ENCODE data around the gene MUC5B. TPM values are rescaled to one million over a fixed set of nuclear protein-coding genes. Genes with fewer than 3 reads are reported as not detected.

The MUC5B gene
- total RNA-seq, 1 donor from 2014 or later: 0.25 TPM

- TF ChIP-seq POLR2AphosphoS5 (IDR thresholded peaks at IDR 0.05; ENCODE audit: insufficient read depth in 1 of 2, low read depth in 1 of 2): peak in 1 of 2 donors; percentile 91
- TF ChIP-seq POLR2A (IDR thresholded peaks at IDR 0.05): no peak
- Histone ChIP-seq H3K27me3 (no peaks in the 10 kb centered on the region), H3K4me3 (peak overlapping the region in 1 of 2 donors; percentile 19), H3K4me1 (peaks cover 62% of the 10 kb centered on the region), H3K27ac (peak overlapping the region; percentile 71), H3K36me3 (peaks cover 0 to 13% of the 10 kb centered on the region in 2 donors), H3K9me3 (no peaks in the 10 kb centered on the region)
- peak in 1 of 2 donors; percentile 92 for DNase-seq (ENCODE audit: extremely low spot score in 2 of 2)
- intact Hi-C loops (cut with DNase I): no loop called here
Observed at GRCh38 chr11:1298695-1299492, 76.0 kb downstream of the MUC5B start.

- H3K36me3 ChIP-seq: peaks cover 0 to 12% of the 10 kb centered on the region in 2 donors
- H3K4me1 ChIP-seq: peaks cover 69% of the 10 kb centered on the region
- no peak for TF ChIP-seq POLR2AphosphoS5 (IDR thresholded peaks at IDR 0.05; ENCODE audit: insufficient read depth in 1 of 2, low read depth in 1 of 2)
- no peak for TF ChIP-seq POLR2A (IDR thresholded peaks at IDR 0.05)
- no peak for TF ChIP-seq CTCF (IDR thresholded peaks at IDR 0.05)
- no peak overlapping the region for H3K4me3 ChIP-seq
- no peaks in the 10 kb centered on the region for H3K27me3 ChIP-seq
- intact Hi-C loops (cut with DNase I): loop anchor here (10.0 kb wide), 1 partner anchor 215 kb away; no protein-coding TSS in a partner anchor
- H3K27ac ChIP-seq: peak overlapping the region; percentile 9
- H3K9me3 ChIP-seq: no peaks in the 10 kb centered on the region
- peak in 1 of 2 donors; percentile 77 for DNase-seq (ENCODE audit: extremely low spot score in 2 of 2)
Observed at GRCh38 chr11:1299621-1300020, 76.8 kb downstream of the MUC5B start.

- no peak for DNase-seq (ENCODE audit: extremely low spot score in 2 of 2)
- Histone ChIP-seq H3K27ac (no peak overlapping the region), H3K27me3 (no peaks in the 10 kb centered on the region), H3K4me3 (no peak overlapping the region), H3K9me3 (no peaks in the 10 kb centered on the region), H3K4me1 (peaks cover 74% of the 10 kb centered on the region), H3K36me3 (peaks cover 0 to 8% of the 10 kb centered on the region in 2 donors)
- no peak for TF ChIP-seq CTCF (IDR thresholded peaks at IDR 0.05)
- TF ChIP-seq POLR2A (IDR thresholded peaks at IDR 0.05): no peak
- no peak for TF ChIP-seq POLR2AphosphoS5 (IDR thresholded peaks at IDR 0.05; ENCODE audit: insufficient read depth in 1 of 2, low read depth in 1 of 2)
- intact Hi-C loops (cut with DNase I): loop anchor here (10.0 kb wide), 1 partner anchor 215 kb away; no protein-coding TSS in a partner anchor
Observed at GRCh38 chr11:1300121-1300520, 77.3 kb downstream of the MUC5B start.

- H3K36me3 ChIP-seq: peaks cover 0 to 11% of the 10 kb centered on the region in 2 donors
- intact Hi-C loops (cut with DNase I): loop anchor here (10.0 kb wide), 1 partner anchor 214 kb away; no protein-coding TSS in a partner anchor
- no peaks in the 10 kb centered on the region for H3K9me3 ChIP-seq
- TF ChIP-seq POLR2A (IDR thresholded peaks at IDR 0.05): no peak
- no peak for TF ChIP-seq POLR2AphosphoS5 (IDR thresholded peaks at IDR 0.05; ENCODE audit: insufficient read depth in 1 of 2, low read depth in 1 of 2)
- TF ChIP-seq CTCF (IDR thresholded peaks at IDR 0.05): no peak
- peaks cover 79% of the 10 kb centered on the region for H3K4me1 ChIP-seq
- no peak overlapping the region for H3K27ac ChIP-seq
- H3K4me3 ChIP-seq: no peak overlapping the region
- no peaks in the 10 kb centered on the region for H3K27me3 ChIP-seq
- peak in 1 of 2 donors; percentile 76 for DNase-seq (ENCODE audit: extremely low spot score in 2 of 2)
Observed at GRCh38 chr11:1300569-1301187, 77.8 kb downstream of the MUC5B start.

- no peak for DNase-seq (ENCODE audit: extremely low spot score in 2 of 2)
- Histone ChIP-seq H3K4me1 (peaks cover 87% of the 10 kb centered on the region), H3K27me3 (no peaks in the 10 kb centered on the region), H3K4me3 (no peak overlapping the region), H3K27ac (no peak overlapping the region), H3K36me3 (peaks cover 0 to 13% of the 10 kb centered on the region in 2 donors), H3K9me3 (no peaks in the 10 kb centered on the region)
- TF ChIP-seq POLR2AphosphoS5 (IDR thresholded peaks at IDR 0.05; ENCODE audit: insufficient read depth in 1 of 2, low read depth in 1 of 2): no peak
- no peak for TF ChIP-seq CTCF (IDR thresholded peaks at IDR 0.05)
- no peak for TF ChIP-seq POLR2A (IDR thresholded peaks at IDR 0.05)
- intact Hi-C loops (cut with DNase I): loop anchor here (10.0 kb wide), 1 partner anchor 213 kb away; no protein-coding TSS in a partner anchor
Observed at GRCh38 chr11:1301220-1302000, 78.5 kb downstream of the MUC5B start.

Data from vagina (tissue), 2 donors.